CD4-positive, alpha-beta T cell treated with Interleukin-4 for 4 hours (primary cell): Measurements from ENCODE around the gene LRIT3.

Source experiments
- DNase-seq: peaks from one replicate; pipeline ENCODE4 v3.0.0-alpha.2; 2020

Gene LRIT3, protein sequence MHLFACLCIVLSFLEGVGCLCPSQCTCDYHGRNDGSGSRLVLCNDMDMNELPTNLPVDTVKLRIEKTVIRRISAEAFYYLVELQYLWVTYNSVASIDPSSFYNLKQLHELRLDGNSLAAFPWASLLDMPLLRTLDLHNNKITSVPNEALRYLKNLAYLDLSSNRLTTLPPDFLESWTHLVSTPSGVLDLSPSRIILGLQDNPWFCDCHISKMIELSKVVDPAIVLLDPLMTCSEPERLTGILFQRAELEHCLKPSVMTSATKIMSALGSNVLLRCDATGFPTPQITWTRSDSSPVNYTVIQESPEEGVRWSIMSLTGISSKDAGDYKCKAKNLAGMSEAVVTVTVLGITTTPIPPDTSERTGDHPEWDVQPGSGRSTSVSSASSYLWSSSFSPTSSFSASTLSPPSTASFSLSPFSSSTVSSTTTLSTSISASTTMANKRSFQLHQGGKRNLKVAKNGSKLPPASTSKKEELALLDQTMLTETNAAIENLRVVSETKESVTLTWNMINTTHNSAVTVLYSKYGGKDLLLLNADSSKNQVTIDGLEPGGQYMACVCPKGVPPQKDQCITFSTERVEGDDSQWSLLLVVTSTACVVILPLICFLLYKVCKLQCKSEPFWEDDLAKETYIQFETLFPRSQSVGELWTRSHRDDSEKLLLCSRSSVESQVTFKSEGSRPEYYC

GRCh38 chr4:109847896-109848442 is at the start of gene LRIT3:
TSS of gene LRIT3 (plus strand) at chr4:109848107. CDS start at chr4:109848202, 95 bp downstream.
- DNase-seq: no peak

GRCh38 chr4:109798866-109799265 is 49.0 kb upstream of the LRIT3 start:
- no peak for DNase-seq

- no peak for DNase-seq
Measured at GRCh38 chr4:109801099-109801789, 46.7 kb upstream of the LRIT3 start.

- DNase-seq: no peak
Measured at GRCh38 chr4:109801895-109802319, 46.0 kb upstream of the LRIT3 start, which contains the start of gene CFI. TSS of gene CFI (minus strand) at chr4:109801999. CDS start at chr4:109801971, 28 bp downstream.

GRCh38 chr4:109803924-109804571 is 43.9 kb upstream of the LRIT3 start:
- peak; percentile 30 for DNase-seq

DNA sequence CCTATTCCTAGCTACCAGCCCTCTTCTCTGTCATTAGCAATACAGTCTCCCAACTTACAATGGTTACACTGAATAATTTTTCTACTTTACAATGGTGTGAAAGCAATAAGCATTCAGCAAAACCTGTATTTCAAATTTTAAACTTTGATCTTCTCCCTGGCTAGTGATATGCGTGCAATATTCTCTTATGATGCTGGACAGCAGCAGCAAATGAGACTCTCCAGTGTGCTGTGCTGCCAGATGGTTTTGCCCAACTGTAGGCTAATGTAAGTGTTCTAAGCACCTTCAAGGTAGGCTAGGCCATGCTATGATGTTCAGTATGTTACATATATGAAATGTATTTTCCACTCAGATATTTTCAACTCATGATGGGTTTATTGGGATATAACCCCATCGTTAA is 38.3 kb upstream of the LRIT3 start:
- DNase-seq: no peak

- DNase-seq: no peak
Measured at GRCh38 chr4:109810552-109811387, 37.1 kb upstream of the LRIT3 start.

DNA sequence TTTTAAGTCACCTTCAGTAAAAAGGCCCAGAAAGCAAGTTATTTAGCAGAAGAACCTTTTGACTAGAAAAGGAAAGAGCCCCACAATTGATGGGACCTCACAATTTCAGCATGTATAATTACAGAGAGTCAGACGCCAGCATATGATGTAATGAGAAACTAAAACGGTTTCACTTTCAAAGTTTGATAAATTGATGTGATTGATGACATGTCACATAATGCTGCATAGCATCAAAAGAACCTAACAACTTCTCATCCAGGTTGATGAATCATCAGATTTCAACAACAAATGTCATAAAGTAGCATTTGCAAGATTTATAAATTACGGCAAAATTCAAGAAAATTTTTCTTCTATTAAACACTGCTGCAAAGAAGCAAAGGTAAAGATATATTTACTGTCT is 36.2 kb upstream of the LRIT3 start:
- no peak for DNase-seq

DNA sequence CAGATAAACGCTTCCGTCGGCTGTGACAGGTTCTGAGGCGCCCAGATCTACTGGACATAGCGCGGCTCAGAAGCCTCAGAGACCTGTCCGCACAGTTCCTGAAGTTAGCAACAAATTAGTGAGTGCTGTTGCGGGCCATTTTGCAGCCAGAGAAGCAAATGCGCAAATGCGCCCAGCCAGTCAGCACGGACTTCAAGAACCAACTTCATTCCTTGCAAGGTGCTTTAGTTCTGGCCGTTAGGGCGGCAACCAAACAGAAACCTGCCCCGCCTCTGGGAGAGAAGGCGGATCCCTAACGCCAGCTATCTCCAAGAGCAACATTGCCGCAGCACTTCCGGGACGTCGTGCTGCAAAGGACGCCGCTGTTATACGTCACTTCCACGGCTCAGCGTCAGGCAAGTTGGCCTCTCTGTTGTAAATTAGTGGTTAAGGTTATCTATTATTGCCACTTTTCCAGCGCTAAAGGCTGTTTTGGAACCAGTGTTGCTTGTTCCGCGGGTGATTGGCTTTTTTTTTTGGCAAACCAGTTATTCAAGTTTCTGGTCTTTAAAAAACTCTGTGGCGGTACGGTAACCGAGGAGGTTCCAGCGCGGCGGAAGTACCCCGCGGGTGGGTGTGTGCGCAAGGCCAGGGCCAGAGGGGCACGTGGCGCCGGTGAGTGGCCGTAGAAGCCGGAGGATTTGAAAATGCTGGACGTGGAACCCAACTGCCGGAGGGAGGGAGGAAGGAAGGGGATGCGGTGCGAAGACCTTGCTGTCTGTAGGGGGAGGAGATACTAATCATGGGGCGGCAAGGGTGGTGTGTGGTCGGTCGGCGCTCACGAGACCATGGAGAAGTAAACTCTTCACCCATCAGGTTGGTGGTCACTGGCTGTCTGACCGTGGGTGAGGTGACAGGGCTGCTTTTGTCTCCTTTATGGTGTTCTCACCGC is 32.5 kb upstream of the LRIT3 start, which contains the start of gene GAR1:
TSS of gene GAR1 (plus strand) at position 612 of the 931 bp plus-strand sequence. CDS start 403 bp downstream, outside the sequence.
- DNase-seq: peak; percentile 88

DNA sequence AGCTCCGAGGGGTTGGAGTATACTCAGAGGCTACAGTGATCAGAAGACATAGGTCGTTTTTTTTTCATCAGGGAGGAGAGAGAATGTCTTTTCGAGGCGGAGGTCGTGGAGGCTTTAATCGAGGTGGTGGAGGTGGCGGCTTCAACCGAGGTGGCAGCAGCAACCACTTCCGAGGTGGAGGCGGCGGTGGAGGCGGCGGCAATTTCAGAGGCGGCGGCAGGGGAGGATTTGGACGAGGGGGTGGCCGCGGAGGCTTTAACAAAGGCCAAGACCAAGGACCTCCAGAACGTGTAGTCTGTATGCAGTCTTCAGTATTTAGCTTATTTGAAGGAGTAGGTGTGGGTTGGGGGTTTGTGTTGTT is 31.8 kb upstream of the LRIT3 start:
- peak; percentile 38 for DNase-seq

GRCh38 chr4:109816894-109817293 is 31.0 kb upstream of the LRIT3 start:
- no peak for DNase-seq

GRCh38 chr4:109818268-109818667 is 29.6 kb upstream of the LRIT3 start:
- DNase-seq: no peak

GRCh38 chr4:109820563-109820962 is 27.3 kb upstream of the LRIT3 start:
- DNase-seq: no peak

- DNase-seq: no peak
Measured at GRCh38 chr4:109821185-109821584, 26.7 kb upstream of the LRIT3 start.

- peak; percentile 29 for DNase-seq
Measured at GRCh38 chr4:109826719-109827118, 21.2 kb upstream of the LRIT3 start.

DNA sequence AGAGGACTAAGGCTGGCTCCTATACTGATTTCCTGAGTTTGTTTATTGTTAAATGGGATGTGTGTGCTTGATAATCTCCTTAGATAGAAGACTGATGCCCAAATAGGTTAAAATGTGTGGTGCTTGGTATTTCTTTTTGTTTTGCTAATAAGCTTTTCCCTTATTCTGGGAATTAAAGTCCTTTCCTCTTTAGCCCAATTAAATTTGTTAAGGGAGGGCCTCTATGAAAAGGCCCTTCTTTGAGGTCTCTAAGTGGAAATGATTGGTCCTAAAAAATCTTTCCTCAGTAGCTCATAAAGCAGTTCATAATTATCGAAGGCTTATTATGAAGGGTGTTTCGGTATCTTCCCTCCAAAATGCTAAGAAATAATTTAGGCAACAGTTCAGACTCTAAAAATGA is 20.2 kb upstream of the LRIT3 start, which contains the start of gene RRH:
TSS of gene RRH (plus strand) at position 301 of the 400 bp plus-strand sequence. CDS start at position 357, 56 bp downstream.
- no peak for DNase-seq

- no peak for DNase-seq
Measured at GRCh38 chr4:109833756-109834155, 14.2 kb upstream of the LRIT3 start.

DNA sequence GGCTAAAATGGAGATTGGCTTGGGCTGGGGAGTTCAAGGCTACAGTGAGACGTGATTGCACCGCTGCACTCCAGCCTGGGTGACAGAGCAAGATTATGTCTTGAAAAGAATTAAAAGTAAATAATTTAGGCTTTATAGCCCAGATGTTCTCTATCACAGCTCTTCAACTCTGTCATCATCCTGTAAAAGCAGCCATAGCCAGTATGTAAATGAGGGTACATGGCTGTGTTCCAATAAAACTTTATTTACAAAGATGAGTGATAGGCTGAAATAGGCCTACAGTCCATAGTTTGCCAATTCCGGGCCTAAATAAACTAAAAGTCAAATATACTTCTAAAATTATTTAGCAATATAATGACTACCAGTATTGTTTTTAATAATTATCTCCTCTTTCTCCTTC is 10.9 kb upstream of the LRIT3 start:
- DNase-seq: no peak

- no peak for DNase-seq
Measured at GRCh38 chr4:109846395-109847098, 1.4 kb upstream of the LRIT3 start.

- no peak for DNase-seq
Measured at GRCh38 chr4:109848501-109848900, 594 bp downstream of the LRIT3 start.
